Measurements from ENCODE around the gene RBM41.
"Not testable (repeated sequence)": the region's sequence is repeated elsewhere in the genome, so short reads cannot be mapped to it uniquely, and the experiment has no call there.

RBM41 gene

DNA sequence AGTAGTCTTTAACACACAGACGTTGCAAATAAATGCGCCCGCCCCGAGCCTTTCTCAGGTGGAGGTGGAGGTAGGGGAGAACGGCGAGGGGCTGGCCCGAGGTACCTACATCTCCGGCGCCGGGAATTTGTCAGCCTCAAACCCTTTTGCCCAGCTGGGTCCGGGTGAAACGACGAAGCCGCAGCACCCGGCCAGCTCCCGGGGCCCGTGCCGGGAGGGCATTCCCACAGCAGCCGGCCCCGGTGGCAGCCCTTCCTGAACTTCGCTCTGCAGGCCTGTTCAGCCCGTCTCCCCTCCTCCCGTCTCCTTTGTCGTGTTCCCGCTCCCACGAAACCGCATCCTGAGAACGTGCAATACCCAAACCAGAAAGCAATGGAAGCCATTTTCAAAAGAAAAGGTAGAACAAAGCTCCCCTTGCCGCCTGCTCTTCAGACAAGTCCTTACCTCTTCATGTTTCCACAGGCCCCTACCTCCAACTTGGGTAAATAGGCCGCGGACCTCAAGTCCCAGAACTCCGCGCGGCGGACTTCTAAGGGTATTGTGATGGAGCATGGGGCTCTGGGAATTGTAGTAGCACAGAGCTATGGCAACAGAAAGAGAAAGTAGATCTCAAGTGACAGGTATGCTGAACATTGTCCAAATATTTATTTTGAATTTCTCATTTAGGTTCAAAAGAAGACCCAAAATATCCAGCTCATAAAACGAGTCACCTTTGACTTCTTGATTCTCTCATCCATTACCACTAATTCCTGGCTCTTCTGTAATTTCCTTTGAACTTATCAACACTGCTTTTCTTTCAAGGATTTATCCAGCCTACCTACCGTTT lies at the start of gene RBM41:
RBM41 (minus strand) TSS at position 501 of the 826 bp plus-strand sequence; CDS start at position 452, 49 bp downstream.
- DNase-seq, result peak; percentile 76

DNA sequence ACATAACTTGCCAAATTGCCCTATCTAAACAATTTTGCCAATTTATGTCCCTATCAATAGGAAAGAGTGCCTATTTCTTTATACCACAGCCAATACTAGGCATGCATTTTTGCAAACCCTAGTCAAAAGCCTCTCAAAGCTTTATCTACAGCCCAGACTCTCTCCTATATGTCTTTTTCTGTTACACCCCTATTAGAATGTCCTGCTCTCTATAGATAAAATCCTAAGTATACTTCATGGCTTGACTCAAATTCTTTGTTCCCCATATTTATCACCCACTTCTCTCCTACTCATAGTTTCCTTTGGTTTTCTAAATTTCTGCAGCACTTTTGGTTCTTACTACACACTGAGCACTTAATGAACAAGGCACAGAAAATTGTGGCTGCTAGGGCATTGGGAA lies 49.6 kb upstream of the RBM41 start:
- no peak for DNase-seq

DNA sequence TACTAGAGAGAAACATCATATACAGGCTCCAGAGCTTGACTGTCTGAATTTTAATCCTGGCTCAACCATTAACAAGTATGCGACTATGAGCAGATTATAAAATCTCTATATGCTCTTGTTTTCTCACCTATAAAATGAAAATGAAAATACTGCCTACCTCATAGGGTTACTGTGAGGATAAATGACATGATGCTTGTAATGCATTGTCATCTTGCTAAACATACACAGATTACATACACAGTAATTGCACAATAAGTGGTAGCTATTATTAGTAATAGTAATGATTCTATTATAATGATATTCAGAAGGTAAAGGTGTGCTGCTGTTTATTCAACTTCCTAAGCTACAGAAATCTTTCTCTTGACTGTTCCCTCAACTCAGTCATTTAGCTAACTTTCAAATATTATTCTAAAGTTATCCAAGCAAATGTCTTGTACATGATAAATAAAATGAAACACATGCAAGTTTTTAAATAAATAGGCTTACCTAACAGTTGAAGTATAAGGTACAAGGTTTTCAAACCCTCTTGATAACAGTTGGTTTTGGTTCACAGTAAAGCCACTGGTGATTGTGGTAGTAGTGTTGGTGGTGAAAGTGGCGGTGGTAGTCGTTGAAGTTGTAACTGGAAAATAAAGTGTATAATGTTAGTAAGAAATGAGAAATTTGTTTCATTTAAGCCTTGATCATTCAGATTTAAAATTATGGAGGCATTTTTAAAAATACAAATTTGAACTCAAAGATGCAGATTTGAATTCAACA lies 48.7 kb upstream of the RBM41 start:
- DNase-seq, result no peak

DNA sequence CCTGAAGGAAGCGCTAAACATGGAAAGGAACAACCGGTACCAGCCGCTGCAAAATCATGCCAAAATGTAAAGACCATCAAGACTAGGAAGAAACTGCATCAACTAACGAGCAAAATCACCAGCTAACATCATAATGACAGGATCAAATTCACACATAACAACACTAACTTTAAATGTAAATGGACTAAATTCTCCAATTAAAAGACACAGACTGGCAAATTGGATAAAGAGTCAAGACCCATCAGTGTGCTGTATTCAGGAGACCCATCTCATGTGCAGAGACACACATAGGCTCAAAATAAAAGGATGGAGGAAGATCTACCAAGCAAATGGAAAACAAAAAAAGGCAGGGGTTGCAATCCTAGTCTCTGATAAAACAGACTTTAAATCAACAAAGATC lies 39.0 kb upstream of the RBM41 start:
- not testable (repeated sequence) for DNase-seq

DNA sequence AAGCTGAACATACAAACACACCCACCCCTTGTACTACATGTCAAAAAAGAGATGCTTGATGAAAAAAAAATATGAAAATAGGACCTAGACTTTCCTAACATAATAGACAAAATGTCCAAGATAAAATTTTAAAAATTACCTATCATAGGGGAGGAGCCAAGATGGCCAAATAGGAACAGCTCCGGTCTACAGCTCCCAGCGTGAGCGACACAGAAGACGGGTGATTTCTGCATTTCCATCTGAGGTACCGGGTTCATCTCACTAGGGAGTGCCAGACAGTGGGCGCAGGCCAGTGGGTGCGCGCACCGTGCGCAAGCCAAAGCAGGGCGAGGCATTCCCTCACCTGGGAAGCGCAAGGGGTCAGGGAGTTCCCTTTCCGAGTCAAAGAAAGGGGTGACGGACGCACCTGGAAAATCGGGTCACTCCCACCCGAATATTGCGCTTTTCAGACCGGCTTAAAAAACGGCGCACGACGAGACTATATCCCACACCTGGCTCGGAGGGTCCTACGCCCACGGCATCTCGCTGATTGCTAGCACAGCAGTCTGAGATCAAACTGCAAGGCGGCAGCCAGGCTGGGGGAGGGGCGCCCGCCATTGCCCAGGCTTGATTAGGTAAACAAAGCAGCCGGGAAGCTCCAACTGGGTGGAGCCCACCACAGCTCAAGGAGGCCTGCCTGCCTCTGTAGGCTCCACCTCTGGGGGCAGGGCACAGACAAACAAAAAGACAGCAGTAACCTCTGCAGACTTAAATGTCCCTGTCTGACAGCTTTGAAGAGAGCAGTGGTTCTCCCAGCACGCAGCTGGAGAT lies 37.2 kb upstream of the RBM41 start:
- not testable (repeated sequence) for DNase-seq

DNA sequence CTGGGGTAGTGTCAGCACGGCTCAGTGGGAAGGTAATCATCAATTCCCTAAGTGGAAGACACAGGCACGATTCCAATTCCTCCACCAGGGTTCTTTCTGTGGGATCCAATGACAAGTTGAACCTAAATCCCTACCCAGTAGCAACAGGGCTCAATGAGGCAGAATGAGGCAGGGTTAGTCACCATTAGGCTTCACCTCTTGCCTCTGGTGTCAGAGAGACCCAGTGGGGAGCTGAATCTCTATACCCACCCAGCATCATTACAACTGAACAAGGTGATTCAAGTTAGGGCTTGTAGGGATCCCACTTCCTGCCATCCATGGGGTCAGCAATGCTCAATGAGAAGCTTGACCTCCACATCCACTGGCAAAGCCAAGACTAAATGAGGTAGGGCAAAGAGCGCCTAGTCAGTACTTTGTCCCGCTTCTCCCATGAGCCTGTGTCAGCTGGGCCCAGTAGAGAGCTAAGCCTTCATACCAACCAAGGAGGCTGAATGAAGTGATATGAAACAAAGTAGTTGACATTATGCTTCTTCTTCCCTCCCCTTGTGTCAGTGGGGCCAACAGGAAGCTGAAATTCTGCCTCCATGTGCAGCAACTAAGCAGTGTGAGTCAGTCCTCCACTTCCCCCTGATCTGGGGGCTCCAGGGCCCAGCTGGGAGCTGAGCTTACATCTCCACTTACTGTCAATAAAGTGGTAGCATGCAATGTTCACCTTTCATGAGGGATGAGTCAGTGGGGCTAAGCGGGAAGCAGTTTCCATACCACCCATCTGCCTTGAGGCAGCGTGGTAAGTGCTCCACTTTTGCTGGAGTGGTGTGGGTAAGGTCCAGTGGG lies 36.4 kb upstream of the RBM41 start:
- DNase-seq, result no peak

DNA sequence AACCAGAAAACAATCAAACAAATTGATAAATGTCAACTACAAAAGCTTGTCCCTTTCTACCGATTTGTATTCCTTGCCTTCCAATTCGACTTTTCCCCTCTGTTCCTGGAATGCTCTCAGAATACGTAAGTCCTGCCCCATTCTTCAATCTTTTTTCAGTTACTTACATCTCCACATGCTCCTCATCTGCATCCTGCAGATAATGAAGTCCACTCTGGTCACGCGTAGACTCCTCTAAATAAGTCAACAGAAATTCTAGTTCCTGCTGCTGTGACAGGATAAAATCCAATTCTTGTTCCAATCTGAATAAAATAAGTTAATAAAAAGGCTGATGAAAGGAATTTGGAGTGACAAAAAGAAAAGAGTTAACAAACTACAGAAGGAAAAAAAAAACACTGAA lies 34.4 kb upstream of the RBM41 start:
- DNase-seq, result no peak

DNA sequence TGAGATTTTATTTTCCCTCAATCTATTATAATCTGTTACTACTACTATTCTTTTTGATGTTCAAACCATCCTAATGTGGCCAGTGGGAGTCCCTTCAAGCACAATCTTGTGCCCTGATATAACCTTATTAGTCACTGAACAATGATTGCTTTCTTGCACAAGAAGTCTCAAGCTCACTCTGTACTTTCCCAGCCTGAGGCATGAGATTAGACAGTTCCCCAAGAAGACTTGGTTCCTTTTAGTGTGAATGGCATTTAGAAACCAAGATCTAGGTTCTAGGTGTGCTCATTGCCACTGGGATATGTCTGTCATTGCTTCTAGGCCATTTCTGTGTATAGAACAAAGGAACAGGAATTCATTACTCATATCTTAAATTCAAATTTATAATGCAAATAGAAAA lies 28.0 kb upstream of the RBM41 start:
- DNase-seq, result no peak

DNA sequence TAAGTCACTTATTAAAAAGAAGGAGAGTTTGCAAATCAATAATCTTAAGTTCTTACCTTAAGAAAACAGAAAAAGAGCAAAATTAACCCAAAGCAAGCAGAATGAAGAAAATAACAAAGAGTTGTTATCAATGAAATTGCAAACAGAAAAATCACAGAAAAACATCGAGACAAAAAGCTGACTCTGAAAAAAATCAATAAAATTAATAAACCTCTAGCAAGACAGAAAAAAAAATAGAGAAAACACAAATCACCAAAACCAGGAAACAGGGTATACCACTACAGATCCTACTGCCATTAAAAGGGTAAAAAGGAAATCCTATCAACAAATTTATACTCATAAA lies 17.3 kb upstream of the RBM41 start:
- no peak for DNase-seq

DNA sequence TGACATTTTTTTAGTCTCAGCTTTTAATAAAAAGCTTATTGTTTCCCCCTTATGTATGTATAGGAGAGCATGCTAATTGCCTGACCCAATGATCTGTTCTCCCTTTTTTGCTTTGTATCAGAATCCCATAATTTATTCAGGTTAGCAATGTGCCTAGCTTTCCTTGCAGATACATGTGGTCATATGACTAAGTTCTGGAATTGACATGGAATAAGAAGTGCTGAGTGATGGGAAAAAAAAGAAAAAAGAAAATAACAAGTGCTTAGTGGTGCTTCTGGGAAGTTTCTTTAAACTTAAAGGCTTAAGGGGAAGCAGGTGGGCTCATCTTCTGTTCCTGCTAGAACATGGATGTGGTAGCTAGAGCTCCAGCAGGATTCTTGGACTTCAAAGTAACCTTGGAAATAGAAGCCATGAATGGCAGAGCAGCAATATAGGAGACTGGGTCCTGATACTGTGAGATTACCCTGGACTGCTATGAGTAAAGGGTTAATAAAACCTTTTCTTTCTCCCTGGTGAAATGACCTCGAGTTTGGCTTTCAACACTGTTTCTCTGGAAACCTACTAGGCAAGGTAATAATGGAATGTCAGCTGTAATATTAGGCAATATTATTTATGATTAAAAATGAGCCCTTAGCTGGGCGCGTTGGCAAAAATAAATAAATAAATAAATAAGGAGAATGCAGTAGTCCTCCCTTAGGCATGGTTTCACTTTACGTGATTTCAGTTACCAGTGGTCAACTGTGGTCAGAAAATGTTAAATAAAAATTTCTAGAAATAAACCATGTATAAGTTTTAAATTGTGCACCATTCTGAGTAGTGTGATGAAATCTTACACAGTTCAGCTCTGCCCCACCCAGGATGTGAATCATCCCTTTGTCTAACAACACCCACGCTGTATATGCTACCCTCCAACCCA lies 16.7 kb upstream of the RBM41 start:
- DNase-seq, result peak; percentile 24

DNA sequence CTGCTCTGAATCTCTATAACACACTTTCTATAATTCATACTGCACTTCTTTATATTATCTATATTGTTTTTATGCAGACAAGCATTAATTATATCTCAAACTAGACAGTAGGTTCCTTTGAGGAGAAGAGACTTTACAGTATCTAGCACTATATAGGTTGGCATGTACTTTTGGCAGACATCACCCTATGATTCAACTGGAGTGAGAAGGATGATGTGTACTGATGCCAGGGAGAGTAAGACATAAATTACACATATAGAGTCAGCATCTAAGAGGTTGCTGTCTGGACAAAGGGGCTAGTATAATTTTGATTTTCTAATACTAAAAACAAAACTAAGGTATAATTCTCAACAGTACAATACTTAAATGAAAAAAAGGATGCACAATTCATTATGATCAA lies 5.1 kb upstream of the RBM41 start:
- no peak for DNase-seq

DNA sequence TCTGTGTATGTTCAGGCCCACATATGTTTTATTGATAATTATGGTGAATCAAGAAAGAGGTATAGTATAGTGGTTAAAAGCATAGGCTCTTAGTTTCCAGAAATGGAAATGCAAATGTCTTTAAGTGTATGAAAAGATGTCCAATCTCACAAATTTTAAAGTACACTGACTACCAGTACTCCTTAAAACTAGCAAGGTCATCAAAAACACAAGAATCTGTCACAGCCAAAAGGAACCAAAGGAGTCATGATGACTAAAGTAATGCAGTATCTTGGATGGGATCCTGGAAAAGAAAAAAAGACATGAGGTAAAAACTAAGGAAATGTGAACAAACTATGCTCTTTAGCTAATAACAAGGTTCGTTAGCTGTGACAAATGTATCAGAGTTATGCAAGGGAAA lies 661 bp upstream of the RBM41 start:
- DNase-seq, result no peak

DNA sequence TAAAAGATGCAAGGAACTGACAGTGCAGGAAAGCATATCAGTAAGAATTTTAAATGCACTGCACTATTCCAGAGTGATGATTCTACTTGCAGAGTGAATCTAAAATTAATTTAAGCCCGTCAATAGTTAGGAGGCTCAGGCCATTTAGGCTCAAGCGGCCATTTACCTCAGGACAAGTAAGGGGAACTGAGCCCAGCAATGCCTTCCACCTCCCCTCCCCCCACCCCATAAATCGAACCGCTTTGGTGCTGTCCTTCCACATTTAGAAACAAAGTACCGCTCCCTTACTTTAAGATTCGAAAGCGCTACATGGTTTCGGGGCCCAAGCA lies 665 bp downstream of the RBM41 start:
- DNase-seq, result no peak

DNA sequence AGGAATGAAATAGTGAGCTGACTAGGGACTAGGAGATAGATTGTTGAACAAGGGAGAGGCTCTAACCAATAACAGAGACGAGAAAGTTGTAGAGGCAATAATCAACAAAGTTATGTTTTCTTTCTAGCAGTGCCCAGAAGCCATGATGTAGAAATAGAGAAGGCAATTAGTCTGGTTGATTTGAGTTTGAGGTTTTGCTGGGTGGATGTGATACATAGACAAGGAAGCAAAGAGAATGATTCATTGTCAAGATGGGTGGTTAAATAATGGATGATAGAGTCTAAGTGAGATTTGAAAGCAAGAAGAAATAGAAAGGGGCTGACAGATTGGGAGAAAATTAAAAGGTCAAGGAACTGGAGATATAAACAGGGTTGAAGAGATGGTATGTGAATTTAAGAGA lies 11.2 kb downstream of the RBM41 start:
- DNase-seq, result no peak

DNA sequence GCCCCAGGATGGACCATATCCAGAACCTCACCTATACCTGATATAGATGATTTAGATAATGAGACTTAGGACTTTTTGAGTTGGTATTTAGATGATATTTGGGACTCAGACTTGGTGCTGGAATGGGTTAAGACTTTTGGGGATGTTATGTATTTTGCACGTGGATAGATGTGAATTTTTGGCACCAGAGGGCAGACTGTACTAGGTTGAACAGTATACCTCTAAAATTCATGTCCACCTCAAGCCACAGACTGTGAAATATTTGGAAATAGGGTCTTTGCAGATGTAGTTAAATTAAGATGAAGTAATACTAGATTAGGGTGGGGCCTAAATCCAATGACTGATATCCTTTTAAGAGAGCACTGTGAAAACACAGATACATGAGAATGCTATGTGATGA lies 15.6 kb downstream of the RBM41 start:
- no peak for DNase-seq

DNA sequence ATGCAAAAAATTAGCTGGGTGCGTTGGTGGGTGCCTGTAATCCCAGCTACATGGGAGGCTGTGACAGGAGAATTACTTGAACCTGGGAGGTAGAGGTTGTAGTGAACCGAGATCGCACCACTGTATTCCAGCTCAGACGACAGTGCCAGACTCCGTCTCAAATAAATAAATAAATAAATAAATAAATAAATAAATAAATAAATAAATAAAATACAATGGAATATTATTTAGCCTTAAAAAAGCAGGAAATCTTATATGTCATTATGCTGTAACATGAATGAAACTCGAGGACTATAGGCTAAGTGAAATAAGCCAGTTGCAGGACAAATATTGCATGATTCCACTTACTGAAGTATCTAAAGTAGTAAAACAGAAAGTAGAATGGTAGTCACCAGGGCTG lies 42.5 kb downstream of the RBM41 start:
- no peak for DNase-seq

DNA sequence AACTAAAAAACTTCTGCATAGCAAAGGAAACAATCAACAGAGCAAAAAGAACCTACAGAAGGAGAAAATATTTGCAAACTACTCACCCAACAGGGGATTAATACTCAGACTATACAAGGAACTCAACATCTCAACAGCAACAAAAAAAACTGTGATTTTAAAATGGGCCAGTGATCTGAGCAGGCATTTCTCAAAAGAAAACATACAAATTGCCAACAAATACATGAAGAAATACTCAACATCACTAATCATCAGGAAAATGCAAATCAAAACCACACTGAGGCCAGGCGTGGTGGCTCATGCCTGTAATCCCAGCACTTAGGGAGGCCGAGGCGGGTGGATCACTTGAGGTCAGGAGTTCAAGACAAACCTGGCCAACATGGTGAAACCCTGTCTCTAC lies 60.9 kb downstream of the RBM41 start:
- not testable (repeated sequence) for DNase-seq

DNA sequence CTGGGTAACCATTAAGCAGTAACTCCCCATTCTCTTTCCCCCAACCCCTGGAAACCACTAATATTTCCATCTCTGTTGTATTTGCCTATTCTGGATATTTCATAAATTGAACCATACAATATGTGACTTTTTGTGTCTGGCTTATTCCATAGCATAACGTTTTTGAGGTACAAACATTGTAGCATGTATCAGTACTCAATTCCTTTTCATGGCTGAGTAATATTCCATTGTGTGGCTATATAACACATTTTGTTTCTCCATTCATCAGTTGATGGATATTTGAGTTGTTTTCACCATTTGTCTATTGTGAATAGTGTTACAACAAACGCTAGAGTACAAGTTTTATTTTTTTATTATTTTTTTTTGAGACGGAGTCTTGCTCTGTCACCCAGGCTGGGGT lies 63.6 kb downstream of the RBM41 start:
- no peak for DNase-seq

DNA sequence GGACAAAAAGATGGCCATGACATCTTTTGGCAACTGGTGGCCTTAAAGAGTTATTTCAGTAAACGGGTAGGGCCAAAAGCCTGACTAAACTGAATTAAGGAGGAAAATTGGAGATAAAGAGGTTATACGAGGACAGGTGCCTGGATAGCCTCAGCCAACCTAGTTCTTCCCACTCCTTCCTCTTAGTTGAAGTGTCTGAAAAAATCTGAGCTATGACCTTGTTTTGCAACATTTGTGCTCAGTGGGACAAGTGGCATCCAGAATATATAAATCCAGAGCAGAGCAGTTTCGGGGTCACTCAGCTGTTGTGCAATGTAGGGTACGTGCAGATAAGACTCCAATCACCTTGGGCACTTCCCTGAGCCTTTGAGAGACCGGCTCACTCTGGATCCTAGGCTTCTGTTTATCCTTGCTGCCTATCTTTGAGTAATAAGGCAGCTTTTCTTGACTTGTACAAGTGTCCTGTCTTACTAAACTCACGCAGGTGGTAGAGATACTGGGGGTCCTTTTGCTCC lies 68.4 kb downstream of the RBM41 start:
- DNase-seq, result no peak

DNA sequence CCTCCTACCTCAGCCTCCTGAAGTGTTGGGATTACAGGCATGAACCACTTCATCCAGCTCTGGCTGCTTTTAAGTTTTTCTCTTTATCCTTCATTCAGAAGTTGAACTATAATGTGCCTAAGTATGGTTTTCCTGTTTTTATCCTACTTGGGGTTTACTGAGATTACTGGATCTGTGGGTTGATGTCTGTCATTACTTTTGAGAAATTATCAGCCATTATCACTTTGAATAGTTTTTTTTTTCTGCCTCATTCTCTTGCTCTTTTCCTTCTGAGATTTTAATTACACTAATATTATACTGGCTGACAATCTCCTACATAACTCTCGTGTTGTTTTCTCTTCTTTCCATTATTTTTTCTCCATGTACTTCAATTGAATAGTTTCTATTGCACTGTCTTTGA lies 71.0 kb downstream of the RBM41 start:
- no peak for DNase-seq

DNA sequence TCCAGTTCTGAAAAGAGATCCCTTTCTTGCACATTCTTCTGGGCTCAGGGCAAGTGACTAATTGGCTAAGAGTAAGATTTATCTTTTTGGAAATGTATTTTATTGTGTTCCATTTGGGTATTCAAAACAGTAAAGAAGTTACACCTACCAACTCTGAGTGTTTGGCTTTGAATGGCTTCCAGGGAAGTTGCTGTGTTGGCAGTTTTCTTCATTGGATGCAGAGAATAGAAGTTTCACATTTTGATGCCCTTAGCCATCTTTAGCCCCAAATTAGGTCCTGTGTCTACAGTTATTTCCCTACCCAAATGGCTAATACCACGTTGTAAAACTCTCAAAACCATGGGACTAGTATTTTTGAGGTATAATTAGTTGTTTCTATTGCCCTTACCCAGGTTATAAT lies 88.9 kb downstream of the RBM41 start:
- no peak for DNase-seq

DNA sequence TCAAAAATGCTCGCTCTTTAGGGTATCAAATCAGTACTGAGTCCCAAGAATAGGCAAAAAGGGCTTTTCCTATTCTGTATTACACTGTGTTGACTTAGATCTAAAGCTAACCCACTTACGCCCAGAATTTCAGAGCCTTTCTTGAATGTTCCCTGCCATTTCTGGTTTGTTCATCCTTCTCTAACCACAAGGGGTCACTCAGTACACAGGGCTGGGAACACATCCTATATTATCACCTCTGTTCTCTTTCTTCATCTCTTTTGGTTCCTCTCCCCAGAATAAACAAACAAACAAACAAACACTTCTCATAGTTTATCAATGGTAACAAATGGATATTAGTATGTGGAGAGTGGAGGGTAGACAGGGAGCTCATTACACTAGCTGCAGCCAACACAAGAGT lies 93.1 kb downstream of the RBM41 start:
- DNase-seq, result peak; percentile 11
